H4 (cell line): ENCODE measurements around the gene RFX2. TPM values are rescaled to one million over a fixed set of nuclear protein-coding genes. Genes with fewer than 3 reads are reported as not detected.

Experiments
- DNase-seq: peaks from one replicate; pipeline ENCODE4 v3.0.0-alpha.2; 2015; ENCODE audit warnings: low spot score
- total RNA-seq: library from RNA; depleted of rRNA; stranded (reverse); fragments of >200 nt; shearing (Covaris generic); gene quantifications from 2 replicates; pipeline ENCODE4 v1.2.3, GENCODE V29; 2014; rRNA removed

RFX2 gene
- total RNA-seq, 1 experiment from 2014 or later = 5.7 TPM

- DNase-seq = no peak
Measured at GRCh38 chr19:5956323-5956722, 154.0 kb downstream of the RFX2 start.

- DNase-seq = no peak
Measured at GRCh38 chr19:5955636-5955935, 154.7 kb downstream of the RFX2 start.

- no peak for DNase-seq
Measured at GRCh38 chr19:5954293-5954692, 156.0 kb downstream of the RFX2 start.

GRCh38 chr19:5953680-5954213, 156.6 kb downstream of the RFX2 start:
- DNase-seq = peak; percentile 40

- DNase-seq = no peak
Measured at GRCh38 chr19:5953030-5953589, 157.2 kb downstream of the RFX2 start.

- DNase-seq = no peak
Measured at GRCh38 chr19:5952193-5953029, 157.9 kb downstream of the RFX2 start.

GRCh38 chr19:5951338-5951861, 158.9 kb downstream of the RFX2 start:
- DNase-seq = no peak

- DNase-seq = no peak
Measured at GRCh38 chr19:5950741-5951140, 159.6 kb downstream of the RFX2 start.

GRCh38 chr19:5949792-5950305, 160.5 kb downstream of the RFX2 start:
- no peak for DNase-seq

GRCh38 chr19:5948752-5949564, 161.3 kb downstream of the RFX2 start:
- DNase-seq = no peak

- DNase-seq = no peak
Measured at GRCh38 chr19:5947435-5947834, 162.9 kb downstream of the RFX2 start.

GRCh38 chr19:5943623-5944022, 166.7 kb downstream of the RFX2 start:
- no peak for DNase-seq

Other genes with a start within 250 kb of the RFX2 start
- gene FUT5, start 240.0 kb downstream of the RFX2 start, total RNA-seq = not detected in 2 replicates
- 281 and 301 TPM in 2 replicates for gene NDUFA11, start 206.7 kb downstream of the RFX2 start, total RNA-seq
- 1.0 and 3.1 TPM in 2 replicates for gene VMAC, start 205.6 kb downstream of the RFX2 start, total RNA-seq
- 0.08 and 0.66 TPM in 2 replicates for gene CAPS, start 196.2 kb downstream of the RFX2 start, total RNA-seq
- 54.2 and 70.6 TPM in 2 replicates for gene RANBP3, start 132.4 kb downstream of the RFX2 start, total RNA-seq
- gene ACSBG2, start 25.2 kb upstream of the RFX2 start, total RNA-seq = not detected in 2 replicates
- gene MLLT1, start 169.5 kb upstream of the RFX2 start, total RNA-seq = 8.1 and 9.6 TPM in 2 replicates
- gene ACER1, start 223.1 kb upstream of the RFX2 start, total RNA-seq = not detected in 2 replicates